GM23248 (cell line): ENCODE results near the gene TOM1. TPM values are rescaled to one million over a fixed set of nuclear protein-coding genes. Genes with fewer than 3 reads are reported as not detected.
A peak's percentile ranks its signal among the peaks of the same experiment; 100 is the strongest.

Experiments
- DNase-seq: peaks from one replicate; pipeline ENCODE4 v3.0.0-alpha.2; 2015
- H2AFZ ChIP-seq: fragments of 200-600 bp; sonication (generic); 2 replicates; pipeline ENCODE4 v1.6.1; 2016; ENCODE audit warnings: antibody characterized with exemption
- H3F3A ChIP-seq: fragments of 200-600 bp; sonication (generic); 2 replicates; pipeline ENCODE4 v1.6.1; 2016; ENCODE audit warnings: mild to moderate bottlenecking, antibody characterized with exemption, mixed run types; ENCODE audit not compliant: insufficient read depth
- H3K27ac ChIP-seq: fragments of 200-600 bp; sonication (generic); 2 replicates; pipeline ENCODE4 v1.5.1; 2016; ENCODE audit warnings: mild to moderate bottlenecking
- H3K27me3 ChIP-seq: fragments of 200-600 bp; sonication (generic); replicated peaks from 2 replicates; pipeline ENCODE4 v1.6.1; 2016; ENCODE audit warnings: mild to moderate bottlenecking; ENCODE audit not compliant: insufficient read depth
- H3K36me3 ChIP-seq: fragments of 200-600 bp; sonication (generic); 2 replicates; pipeline ENCODE4 v1.6.1; 2016; ENCODE audit warnings: low read depth, mild to moderate bottlenecking
- H3K4me1 ChIP-seq: fragments of 200-600 bp; sonication (generic); 2 replicates; pipeline ENCODE4 v1.6.1; 2016; ENCODE audit warnings: mild to moderate bottlenecking; ENCODE audit not compliant: insufficient read depth
- H3K4me2 ChIP-seq: fragments of 200-600 bp; sonication (generic); one replicate; pipeline ENCODE4 v1.6.1; 2016; ENCODE audit warnings: mild to moderate bottlenecking; ENCODE audit not compliant: unreplicated experiment
- H3K4me3 ChIP-seq: fragments of 200-600 bp; sonication (generic); 2 replicates; pipeline ENCODE4 v1.5.1; 2016; ENCODE audit warnings: mild to moderate bottlenecking
- H3K79me2 ChIP-seq: fragments of 200-600 bp; sonication (generic); 2 replicates; pipeline ENCODE4 v1.6.1; 2016; ENCODE audit warnings: mild to moderate bottlenecking; ENCODE audit not compliant: insufficient read depth
- H3K9ac ChIP-seq: fragments of 200-600 bp; sonication (generic); 2 replicates; pipeline ENCODE4 v1.6.1; 2016; ENCODE audit warnings: mild to moderate bottlenecking
- H3K9me2 ChIP-seq: fragments of 200-600 bp; sonication (generic); 2 replicates; pipeline ENCODE4 v1.6.1; 2016; ENCODE audit warnings: mixed run types, mild to moderate bottlenecking, moderate library complexity; ENCODE audit not compliant: insufficient read depth
- H3K9me3 ChIP-seq: fragments of 200-600 bp; sonication (generic); one replicate; pipeline ENCODE4 v1.6.1; 2017; ENCODE audit warnings: low read depth
- H4K20me1 ChIP-seq: fragments of 200-600 bp; sonication (generic); 2 replicates; pipeline ENCODE4 v1.6.0; 2016; ENCODE audit not compliant: insufficient read depth
- EZH2 ChIP-seq: fragments of 200-600 bp; sonication (generic); IDR thresholded peaks from 2 replicates; pipeline ENCODE4 v1.6.1; 2018; ENCODE audit warnings: antibody characterized with exemption, mild to moderate bottlenecking; ENCODE audit not compliant: insufficient read depth, poor library complexity, severe bottlenecking
- EZH2phosphoT487 ChIP-seq: fragments of 200-600 bp; sonication (generic); IDR thresholded peaks from 2 replicates; pipeline ENCODE4 v1.6.1; 2018; ENCODE audit warnings: antibody characterized with exemption, moderate library complexity, mild to moderate bottlenecking, low read depth; ENCODE audit not compliant: insufficient read depth
- WGBS, 2 experiments: methylation state at CpG; one replicate each; pipeline ENCODE4 v1.1.6; 2015 to 2017; ENCODE audit warnings: low lambda C conversion rate in 2 of 2, low coverage in 1 of 2; ENCODE audit errors: missing lambda C conversion rate in 2 of 2; 5-methylcytosine and 5-hydroxymethylcytosine counted together
- in situ Hi-C: fragments of 300-500 bp; cut with MboI; formaldehyde crosslinking; loops from 2 replicates; pipeline ENCODE4 v1.15.0; 2020
- polyA plus RNA-seq: library from polyadenylated mRNA; unstranded; fragments of >200 nt; fragmentation: Nextera tagmentation; extraction: Ambion mirVana; gene quantifications from 2 replicates; pipeline ENCODE4 v1.2.1, GENCODE V29; 2016
- total RNA-seq: library from RNA; depleted of rRNA; stranded (reverse); fragments of >200 nt; shearing (Covaris generic); gene quantifications from 2 replicates; pipeline ENCODE4 v1.2.3, GENCODE V29; 2014

Gene TOM1
- total and polyA plus RNA-seq, 2 experiments from 2014 or later: 61.3 to 69.7 TPM

DNA sequence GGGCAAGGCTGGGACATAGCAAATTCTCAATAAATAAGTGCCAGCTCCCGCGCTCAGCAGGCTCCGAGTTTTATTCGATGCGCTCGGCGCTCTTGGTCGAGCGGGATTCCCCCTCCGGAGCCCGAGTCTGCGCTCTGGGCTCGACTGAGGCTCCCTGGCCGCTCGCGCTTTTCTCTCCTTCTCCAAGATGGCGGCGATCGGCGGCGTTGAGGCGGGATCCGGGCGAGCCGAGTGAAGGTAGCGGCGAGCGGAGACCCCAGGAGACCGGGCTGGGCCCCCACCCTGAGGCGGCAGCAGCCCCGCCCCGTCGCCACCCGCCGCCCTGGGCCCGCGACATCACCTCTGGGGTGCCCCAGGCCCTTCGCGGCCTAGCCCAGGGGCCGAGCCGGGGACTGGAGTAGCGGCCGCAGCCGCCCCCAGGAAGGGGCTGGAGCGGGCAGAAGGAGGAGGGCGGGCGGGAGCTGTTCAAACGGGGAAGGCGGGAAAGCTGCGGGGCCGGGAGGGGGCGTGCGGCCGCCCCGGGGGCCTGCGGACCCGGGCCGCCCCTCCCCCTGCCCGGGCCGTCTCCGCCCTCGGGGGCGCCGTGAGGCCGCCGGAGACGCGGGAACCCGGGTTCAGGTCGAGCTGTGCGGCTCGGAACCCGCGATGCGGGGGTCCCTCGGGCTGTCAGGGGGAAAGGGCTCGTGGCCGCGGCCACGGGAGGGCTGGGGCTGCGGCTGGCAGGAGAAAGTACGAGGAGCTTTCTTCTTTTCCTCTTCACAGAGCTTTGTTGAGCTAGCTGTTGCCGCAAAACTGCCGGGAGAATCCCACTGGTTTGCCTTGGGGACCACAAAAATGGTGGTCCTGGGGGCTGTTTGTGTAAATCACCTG, 42.1 kb upstream of the TOM1 start, which contains the start of gene HMGXB4:
Gene HMGXB4 (plus strand): TSS at position 173 of the 870 bp plus-strand sequence. CDS start 4,898 bp downstream, outside the sequence.
- H3K27ac ChIP-seq: peak within 1 kb of the TSS; percentile 58
- H3K36me3 ChIP-seq: peaks cover under 1% of the 10 kb centered on the region; the same call in 1 of the 2 replicates
- H3K9me2 ChIP-seq: no peaks in the 10 kb centered on the region
- H3K9ac ChIP-seq: peak within 1 kb of the TSS; percentile 97
- H3K4me2 ChIP-seq: peak within 1 kb of the TSS; percentile 96
- DNase-seq: peak; percentile 98
- no peaks in the 10 kb centered on the region for H3K27me3 ChIP-seq
- no peaks in the 10 kb centered on the region for H4K20me1 ChIP-seq
- H3K4me1 ChIP-seq: peaks cover 5% of the 10 kb centered on the region; the same call in 1 of the 2 replicates
- no peaks in the 10 kb centered on the region for H3K9me3 ChIP-seq
- H2AFZ ChIP-seq: peak within 1 kb of the TSS; percentile 100
- peaks cover 60% of the 10 kb centered on the region for H3K79me2 ChIP-seq
- in situ Hi-C loops: no loop called here
- no peaks in the 10 kb centered on the region for H3F3A ChIP-seq
- 1% methylated on average over 37 to 59 of the region's 84 CpGs for WGBS, 2 experiments
- TF ChIP-seq EZH2 (no peak), EZH2phosphoT487 (no peak)
- H3K4me3 ChIP-seq: peak within 1 kb of the TSS; percentile 89

- peaks cover 5% of the 10 kb centered on the region; the same call in 1 of the 2 replicates for H3K4me1 ChIP-seq
- peak; percentile 48 for DNase-seq
- H3K27ac ChIP-seq: peak overlapping the region; percentile 58
- no peaks in the 10 kb centered on the region for H3F3A ChIP-seq
- no peak for TF ChIP-seq EZH2phosphoT487
- TF ChIP-seq EZH2: no peak
- peak overlapping the region; percentile 100 for H2AFZ ChIP-seq
- peaks cover 9% of the 10 kb centered on the region for H3K36me3 ChIP-seq
- H3K9me2 ChIP-seq: no peaks in the 10 kb centered on the region
- H3K9ac ChIP-seq: peak overlapping the region; percentile 97
- 29 to 31% methylated on average over 23 of the region's 23 CpGs for WGBS, 2 experiments
- in situ Hi-C loops: no loop called here
- H3K79me2 ChIP-seq: peaks cover 68% of the 10 kb centered on the region
- H3K4me3 ChIP-seq: peak overlapping the region; percentile 89
- H3K27me3 ChIP-seq: no peaks in the 10 kb centered on the region
- H3K4me2 ChIP-seq: peak overlapping the region; percentile 96
- 0 out of 2 replicates have a peak, but pooled peaks cover 3% of the 10 kb centered on the region for H4K20me1 ChIP-seq
- no peaks in the 10 kb centered on the region for H3K9me3 ChIP-seq
These were observed 41.3 kb upstream of the TOM1 start for GRCh38 chr22:35258191-35258988.

GRCh38 chr22:35264986-35265385, 34.7 kb upstream of the TOM1 start:
- Histone ChIP-seq H3K36me3 (peaks cover 50% of the 10 kb centered on the region), H3F3A (no peaks in the 10 kb centered on the region), H3K9ac (no peak overlapping the region), H4K20me1 (peaks cover 3% of the 10 kb centered on the region; the same call in 1 of the 2 replicates), H3K4me2 (no peak overlapping the region), H3K9me3 (no peaks in the 10 kb centered on the region), H3K27me3 (no peaks in the 10 kb centered on the region), H3K4me1 (no peaks in the 10 kb centered on the region), H3K9me2 (no peaks in the 10 kb centered on the region), H3K79me2 (peaks cover 96% of the 10 kb centered on the region), H2AFZ (no peak overlapping the region), H3K4me3 (no peak overlapping the region), H3K27ac (no peak overlapping the region)
- TF ChIP-seq EZH2: no peak
- no peak for TF ChIP-seq EZH2phosphoT487
- 99% methylated on average over 7 of the region's 7 CpGs for WGBS, 2 experiments
- in situ Hi-C loops: no loop called here
- DNase-seq: no peak

- H3K9me3 ChIP-seq: no peaks in the 10 kb centered on the region
- no peaks in the 10 kb centered on the region for H3K27me3 ChIP-seq
- peaks cover 55% of the 10 kb centered on the region for H3K36me3 ChIP-seq
- 69 to 75% methylated on average over 3 of the region's 3 CpGs for WGBS, 2 experiments
- H4K20me1 ChIP-seq: peaks cover 3% of the 10 kb centered on the region; the same call in 1 of the 2 replicates
- H3K4me1 ChIP-seq: no peaks in the 10 kb centered on the region
- no peak overlapping the region for H3K4me3 ChIP-seq
- H2AFZ ChIP-seq: no peak overlapping the region
- no peak overlapping the region for H3K27ac ChIP-seq
- H3F3A ChIP-seq: no peaks in the 10 kb centered on the region
- peaks cover 96% of the 10 kb centered on the region for H3K79me2 ChIP-seq
- no peak for DNase-seq
- TF ChIP-seq EZH2 (no peak), EZH2phosphoT487 (no peak)
- H3K9me2 ChIP-seq: no peaks in the 10 kb centered on the region
- H3K9ac ChIP-seq: no peak overlapping the region
- in situ Hi-C loops: no loop called here
- no peak overlapping the region for H3K4me2 ChIP-seq
These were observed 33.4 kb upstream of the TOM1 start for GRCh38 chr22:35266277-35266676.
